GM23338 (cell line): ENCODE measurements around the gene SCGB1A1. TPM values are rescaled to one million over a fixed set of nuclear protein-coding genes. Genes with fewer than 3 reads are reported as not detected.

Experiments used
- ATAC-seq: fragments of 200-7000 bp; cut with Tn5 transposase; 3 replicates; pipeline ENCODE4 v1.9.1; 2020
- DNase-seq: peaks from one replicate; pipeline ENCODE4 v3.0.0-alpha.2; 2015; ENCODE audit warnings: low spot score
- H2AFZ ChIP-seq: fragments of 200-600 bp; sonication (generic); 2 replicates; pipeline ENCODE4 v1.8.0; 2016; ENCODE audit warnings: antibody characterized with exemption, mild to moderate bottlenecking, moderate library complexity
- H3F3A ChIP-seq: fragments of 200-600 bp; sonication (generic); replicated peaks from 2 replicates; pipeline ENCODE4 v1.8.0; 2017; ENCODE audit warnings: antibody characterized with exemption, mixed run types, low read depth
- H3K27ac ChIP-seq: fragments of 200-600 bp; sonication (generic); 2 replicates; pipeline ENCODE4 v1.6.1; 2016; ENCODE audit warnings: low read depth
- H3K27me3 ChIP-seq: fragments of 200-600 bp; sonication (generic); 2 replicates; pipeline ENCODE4 v1.8.0; 2016; ENCODE audit warnings: mild to moderate bottlenecking, mixed run types, moderate library complexity; ENCODE audit not compliant: insufficient read depth
- H3K36me3 ChIP-seq: fragments of 200-600 bp; sonication (generic); 2 replicates; pipeline ENCODE4 v1.8.0; 2016; ENCODE audit warnings: mild to moderate bottlenecking; ENCODE audit not compliant: insufficient read depth
- H3K4me1 ChIP-seq: fragments of 200-600 bp; sonication (generic); 2 replicates; pipeline ENCODE4 v1.8.0; 2016; ENCODE audit warnings: mild to moderate bottlenecking, moderate library complexity; ENCODE audit not compliant: insufficient read depth
- H3K4me2 ChIP-seq: fragments of 200-600 bp; sonication (generic); 2 replicates; pipeline ENCODE4 v1.7.1; 2017; ENCODE audit warnings: mixed run types
- H3K4me3 ChIP-seq: fragments of 200-600 bp; sonication (generic); 2 replicates; pipeline ENCODE4 v1.6.1; 2016; ENCODE audit warnings: mixed run types
- H3K79me2 ChIP-seq: fragments of 200-600 bp; sonication (generic); replicated peaks from 2 replicates; pipeline ENCODE4 v1.8.0; 2017; ENCODE audit warnings: mild to moderate bottlenecking; ENCODE audit not compliant: insufficient read depth
- H3K9me2 ChIP-seq: fragments of 200-600 bp; sonication (generic); 2 replicates; pipeline ENCODE4 v1.8.0; 2017; ENCODE audit not compliant: insufficient read depth
- H4K20me1 ChIP-seq: fragments of 200-600 bp; sonication (generic); replicated peaks from 2 replicates; pipeline ENCODE4 v1.8.0; 2017; ENCODE audit warnings: mild to moderate bottlenecking; ENCODE audit not compliant: insufficient read depth
- H3K27ac Mint-ChIP-seq: 2 replicates; pipeline ENCODE4 v1.8.0; 2020; ENCODE audit warnings: inconsistent platforms, mild to moderate bottlenecking, moderate library complexity, mixed read lengths
- H3K27me3 Mint-ChIP-seq: 3 replicates; pipeline ENCODE4 v1.8.0; 2022; ENCODE audit warnings: low read depth, mild to moderate bottlenecking, moderate library complexity, mixed read lengths, inconsistent platforms; ENCODE audit not compliant: insufficient read depth, poor library complexity
- H3K36me3 Mint-ChIP-seq: 3 replicates; pipeline ENCODE4 v1.8.0; 2021; ENCODE audit warnings: low read depth, mild to moderate bottlenecking, inconsistent platforms, moderate library complexity, mixed read lengths
- H3K4me1 Mint-ChIP-seq: 3 replicates; pipeline ENCODE4 v1.8.0; 2020; ENCODE audit warnings: mild to moderate bottlenecking, inconsistent platforms, mixed read lengths
- H3K4me3 Mint-ChIP-seq: 3 replicates; pipeline ENCODE4 v1.8.0; 2021; ENCODE audit warnings: moderate library complexity, mild to moderate bottlenecking, inconsistent platforms, mixed read lengths
- H3K9me3 Mint-ChIP-seq: 3 replicates; pipeline ENCODE4 v1.8.0; 2020; ENCODE audit warnings: moderate library complexity, mild to moderate bottlenecking, inconsistent platforms, mixed read lengths
- CREB1 ChIP-seq: fragments of 250-450 bp; sonication (Bioruptor Pico); IDR thresholded peaks from 2 replicates; pipeline ENCODE4 v1.5.0; 2020; ENCODE audit warnings: low read depth, mild to moderate bottlenecking, moderate library complexity
- EZH2 ChIP-seq: fragments of 200-600 bp; sonication (generic); IDR thresholded peaks from one replicate; pipeline ENCODE4 v1.8.0; 2017; ENCODE audit warnings: antibody characterized with exemption, mild to moderate bottlenecking, low read depth; ENCODE audit not compliant: unreplicated experiment
- EZH2phosphoT487 ChIP-seq: fragments of 200-600 bp; sonication (generic); IDR thresholded peaks from one replicate; pipeline ENCODE4 v1.8.1; 2018; ENCODE audit warnings: antibody characterized with exemption; ENCODE audit not compliant: unreplicated experiment
- JUNB ChIP-seq: IDR thresholded peaks from one replicate; pipeline ENCODE4 v1.6.1; 2016; ENCODE audit warnings: antibody characterized with exemption; ENCODE audit not compliant: unreplicated experiment
- NANOG ChIP-seq: IDR thresholded peaks from 2 replicates; pipeline ENCODE4 v1.6.1; 2016; ENCODE audit warnings: antibody characterized with exemption, borderline replicate concordance
- POLR2AphosphoS5 ChIP-seq: IDR thresholded peaks from 2 replicates; pipeline ENCODE4 v1.6.1; 2016; ENCODE audit warnings: antibody characterized with exemption, low read depth
- REST ChIP-seq: IDR thresholded peaks from one replicate; pipeline ENCODE4 v1.6.1; 2018; ENCODE audit warnings: antibody characterized with exemption; ENCODE audit not compliant: unreplicated experiment
- STAT1 ChIP-seq: IDR thresholded peaks from one replicate; pipeline ENCODE4 v1.6.1; 2016; ENCODE audit warnings: antibody characterized with exemption; ENCODE audit not compliant: unreplicated experiment
- ZNF114 ChIP-seq: fragments of 250-450 bp; sonication (Bioruptor Pico); IDR thresholded peaks from 2 replicates; pipeline ENCODE4 v1.5.0; 2020; ENCODE audit warnings: mild to moderate bottlenecking, moderate library complexity
- ZNF331 ChIP-seq: fragments of 250-450 bp; sonication (Bioruptor Pico); IDR thresholded peaks from 2 replicates; pipeline ENCODE4 v1.5.0; 2020; ENCODE audit warnings: low read depth, mild to moderate bottlenecking, moderate library complexity
- polyA plus RNA-seq: library from polyadenylated mRNA; unstranded; fragments of >200 nt; fragmentation: Nextera tagmentation; extraction: Ambion mirVana; gene quantifications from 2 replicates; pipeline ENCODE4 v1.2.1, GENCODE V29; 2016
- total RNA-seq: library from RNA; depleted of rRNA; stranded (reverse); fragments of >200 nt; shearing (Covaris generic); gene quantifications from 2 replicates; pipeline ENCODE4 v1.2.3, GENCODE V29; 2014
- TF ChIP-seq, protein P1 (sequence below), 2 experiments: fragments of 200-600 bp in 1 of 2; sonication (generic) in 1 of 2; conservative IDR thresholded peaks; 2 replicates each; pipeline versions ENCODE4 v1.5.1 to v1.6.1; 2016 to 2017; ENCODE audit warnings: antibody characterized with exemption in 2 of 2, low read depth in 2 of 2, mild to moderate bottlenecking in 2 of 2, moderate library complexity in 1 of 2
- TF ChIP-seq, protein P2 (sequence below): IDR thresholded peaks from 2 replicates; pipeline ENCODE4 v1.6.1; 2016; ENCODE audit warnings: antibody characterized with exemption
- TF ChIP-seq, protein P3 (sequence below): fragments of 250-450 bp; sonication (Bioruptor Pico); IDR thresholded peaks from 2 replicates; pipeline ENCODE4 v1.5.0; 2020; ENCODE audit warnings: mild to moderate bottlenecking, moderate library complexity

SCGB1A1 gene
- total and polyA plus RNA-seq, 2 experiments from 2014 or later, result not detected

GRCh38 chr11:62374801-62375200 is 44.0 kb upstream of the SCGB1A1 start:
- Mint-ChIP-seq H3K36me3 (no peaks in the 10 kb centered on the region), H3K9me3 (no peaks in the 10 kb centered on the region), H3K27me3 (peaks cover 2% of the 10 kb centered on the region), H3K4me3 (no peak overlapping the region), H3K4me1 (peaks cover 8% of the 10 kb centered on the region; the same call in 1 of the 3 replicates), H3K27ac (no peak overlapping the region; the same call in 1 of the 2 replicates)
- H2AFZ ChIP-seq, result no peak overlapping the region
- H3K4me1 ChIP-seq, result 0 out of 2 replicates have a peak, but pooled peaks cover 2% of the 10 kb centered on the region
- no peaks in the 10 kb centered on the region for H3K36me3 ChIP-seq
- no peaks in the 10 kb centered on the region for H3F3A ChIP-seq
- no peaks in the 10 kb centered on the region for H3K9me2 ChIP-seq
- H3K27ac ChIP-seq, result no peak overlapping the region
- 0 out of 2 replicates have a peak, but pooled peaks cover 3% of the 10 kb centered on the region for H4K20me1 ChIP-seq
- no peak overlapping the region for H3K4me3 ChIP-seq
- no peak overlapping the region for H3K4me2 ChIP-seq
- no peaks in the 10 kb centered on the region for H3K79me2 ChIP-seq
- DNase-seq, result no peak
- H3K27me3 ChIP-seq, result no peaks in the 10 kb centered on the region
- ATAC-seq, result no peak
- TF ChIP-seq, protein P1, sequence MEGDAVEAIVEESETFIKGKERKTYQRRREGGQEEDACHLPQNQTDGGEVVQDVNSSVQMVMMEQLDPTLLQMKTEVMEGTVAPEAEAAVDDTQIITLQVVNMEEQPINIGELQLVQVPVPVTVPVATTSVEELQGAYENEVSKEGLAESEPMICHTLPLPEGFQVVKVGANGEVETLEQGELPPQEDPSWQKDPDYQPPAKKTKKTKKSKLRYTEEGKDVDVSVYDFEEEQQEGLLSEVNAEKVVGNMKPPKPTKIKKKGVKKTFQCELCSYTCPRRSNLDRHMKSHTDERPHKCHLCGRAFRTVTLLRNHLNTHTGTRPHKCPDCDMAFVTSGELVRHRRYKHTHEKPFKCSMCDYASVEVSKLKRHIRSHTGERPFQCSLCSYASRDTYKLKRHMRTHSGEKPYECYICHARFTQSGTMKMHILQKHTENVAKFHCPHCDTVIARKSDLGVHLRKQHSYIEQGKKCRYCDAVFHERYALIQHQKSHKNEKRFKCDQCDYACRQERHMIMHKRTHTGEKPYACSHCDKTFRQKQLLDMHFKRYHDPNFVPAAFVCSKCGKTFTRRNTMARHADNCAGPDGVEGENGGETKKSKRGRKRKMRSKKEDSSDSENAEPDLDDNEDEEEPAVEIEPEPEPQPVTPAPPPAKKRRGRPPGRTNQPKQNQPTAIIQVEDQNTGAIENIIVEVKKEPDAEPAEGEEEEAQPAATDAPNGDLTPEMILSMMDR (conservative IDR thresholded peaks at IDR 0.05; ENCODE audit: low read depth in 2 of 2), result no peak
- no peak for TF ChIP-seq POLR2AphosphoS5
- TF ChIP-seq, protein P2, sequence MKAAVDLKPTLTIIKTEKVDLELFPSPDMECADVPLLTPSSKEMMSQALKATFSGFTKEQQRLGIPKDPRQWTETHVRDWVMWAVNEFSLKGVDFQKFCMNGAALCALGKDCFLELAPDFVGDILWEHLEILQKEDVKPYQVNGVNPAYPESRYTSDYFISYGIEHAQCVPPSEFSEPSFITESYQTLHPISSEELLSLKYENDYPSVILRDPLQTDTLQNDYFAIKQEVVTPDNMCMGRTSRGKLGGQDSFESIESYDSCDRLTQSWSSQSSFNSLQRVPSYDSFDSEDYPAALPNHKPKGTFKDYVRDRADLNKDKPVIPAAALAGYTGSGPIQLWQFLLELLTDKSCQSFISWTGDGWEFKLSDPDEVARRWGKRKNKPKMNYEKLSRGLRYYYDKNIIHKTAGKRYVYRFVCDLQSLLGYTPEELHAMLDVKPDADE, result no peak
- TF ChIP-seq, protein P3, sequence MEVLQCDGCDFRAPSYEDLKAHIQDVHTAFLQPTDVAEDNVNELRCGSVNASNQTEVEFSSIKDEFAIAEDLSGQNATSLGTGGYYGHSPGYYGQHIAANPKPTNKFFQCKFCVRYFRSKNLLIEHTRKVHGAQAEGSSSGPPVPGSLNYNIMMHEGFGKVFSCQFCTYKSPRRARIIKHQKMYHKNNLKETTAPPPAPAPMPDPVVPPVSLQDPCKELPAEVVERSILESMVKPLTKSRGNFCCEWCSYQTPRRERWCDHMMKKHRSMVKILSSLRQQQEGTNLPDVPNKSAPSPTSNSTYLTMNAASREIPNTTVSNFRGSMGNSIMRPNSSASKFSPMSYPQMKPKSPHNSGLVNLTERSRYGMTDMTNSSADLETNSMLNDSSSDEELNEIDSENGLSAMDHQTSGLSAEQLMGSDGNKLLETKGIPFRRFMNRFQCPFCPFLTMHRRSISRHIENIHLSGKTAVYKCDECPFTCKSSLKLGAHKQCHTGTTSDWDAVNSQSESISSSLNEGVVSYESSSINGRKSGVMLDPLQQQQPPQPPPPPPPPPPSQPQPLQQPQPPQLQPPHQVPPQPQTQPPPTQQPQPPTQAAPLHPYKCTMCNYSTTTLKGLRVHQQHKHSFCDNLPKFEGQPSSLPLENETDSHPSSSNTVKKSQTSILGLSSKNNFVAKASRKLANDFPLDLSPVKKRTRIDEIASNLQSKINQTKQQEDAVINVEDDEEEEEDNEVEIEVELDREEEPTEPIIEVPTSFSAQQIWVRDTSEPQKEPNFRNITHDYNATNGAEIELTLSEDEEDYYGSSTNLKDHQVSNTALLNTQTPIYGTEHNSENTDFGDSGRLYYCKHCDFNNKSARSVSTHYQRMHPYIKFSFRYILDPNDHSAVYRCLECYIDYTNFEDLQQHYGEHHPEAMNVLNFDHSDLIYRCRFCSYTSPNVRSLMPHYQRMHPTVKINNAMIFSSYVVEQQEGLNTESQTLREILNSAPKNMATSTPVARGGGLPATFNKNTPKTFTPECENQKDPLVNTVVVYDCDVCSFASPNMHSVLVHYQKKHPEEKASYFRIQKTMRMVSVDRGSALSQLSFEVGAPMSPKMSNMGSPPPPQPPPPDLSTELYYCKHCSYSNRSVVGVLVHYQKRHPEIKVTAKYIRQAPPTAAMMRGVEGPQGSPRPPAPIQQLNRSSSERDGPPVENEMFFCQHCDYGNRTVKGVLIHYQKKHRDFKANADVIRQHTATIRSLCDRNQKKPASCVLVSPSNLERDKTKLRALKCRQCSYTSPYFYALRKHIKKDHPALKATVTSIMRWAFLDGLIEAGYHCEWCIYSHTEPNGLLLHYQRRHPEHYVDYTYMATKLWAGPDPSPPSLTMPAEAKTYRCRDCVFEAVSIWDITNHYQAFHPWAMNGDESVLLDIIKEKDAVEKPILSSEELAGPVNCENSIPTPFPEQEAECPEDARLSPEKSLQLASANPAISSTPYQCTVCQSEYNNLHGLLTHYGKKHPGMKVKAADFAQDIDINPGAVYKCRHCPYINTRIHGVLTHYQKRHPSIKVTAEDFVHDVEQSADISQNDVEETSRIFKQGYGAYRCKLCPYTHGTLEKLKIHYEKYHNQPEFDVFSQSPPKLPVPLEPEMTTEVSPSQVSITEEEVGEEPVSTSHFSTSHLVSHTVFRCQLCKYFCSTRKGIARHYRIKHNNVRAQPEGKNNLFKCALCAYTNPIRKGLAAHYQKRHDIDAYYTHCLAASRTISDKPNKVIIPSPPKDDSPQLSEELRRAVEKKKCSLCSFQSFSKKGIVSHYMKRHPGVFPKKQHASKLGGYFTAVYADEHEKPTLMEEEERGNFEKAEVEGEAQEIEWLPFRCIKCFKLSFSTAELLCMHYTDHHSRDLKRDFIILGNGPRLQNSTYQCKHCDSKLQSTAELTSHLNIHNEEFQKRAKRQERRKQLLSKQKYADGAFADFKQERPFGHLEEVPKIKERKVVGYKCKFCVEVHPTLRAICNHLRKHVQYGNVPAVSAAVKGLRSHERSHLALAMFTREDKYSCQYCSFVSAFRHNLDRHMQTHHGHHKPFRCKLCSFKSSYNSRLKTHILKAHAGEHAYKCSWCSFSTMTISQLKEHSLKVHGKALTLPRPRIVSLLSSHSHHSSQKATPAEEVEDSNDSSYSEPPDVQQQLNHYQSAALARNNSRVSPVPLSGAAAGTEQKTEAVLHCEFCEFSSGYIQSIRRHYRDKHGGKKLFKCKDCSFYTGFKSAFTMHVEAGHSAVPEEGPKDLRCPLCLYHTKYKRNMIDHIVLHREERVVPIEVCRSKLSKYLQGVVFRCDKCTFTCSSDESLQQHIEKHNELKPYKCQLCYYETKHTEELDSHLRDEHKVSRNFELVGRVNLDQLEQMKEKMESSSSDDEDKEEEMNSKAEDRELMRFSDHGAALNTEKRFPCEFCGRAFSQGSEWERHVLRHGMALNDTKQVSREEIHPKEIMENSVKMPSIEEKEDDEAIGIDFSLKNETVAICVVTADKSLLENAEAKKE (CRISPR knock-in tag), result no peak
- no peak for TF ChIP-seq NANOG
- TF ChIP-seq STAT1, result no peak
- TF ChIP-seq JUNB, result no peak
- no peak for TF ChIP-seq REST
- no peak for TF ChIP-seq ZNF331 (CRISPR knock-in tag)
- TF ChIP-seq EZH2phosphoT487, result no peak
- no peak for TF ChIP-seq ZNF114 (CRISPR knock-in tag)
- TF ChIP-seq EZH2, result no peak
- TF ChIP-seq CREB1 (CRISPR knock-in tag), result no peak
